WERI-Rb-1 (cell line): ENCODE data around the gene TENT4B.

Source experiments
- DNase-seq: peaks from one replicate; pipeline ENCODE4 v3.0.0-alpha.2; 2020
- H3K27ac ChIP-seq: fragments of 250-450 bp; sonication (Bioruptor Pico); 2 replicates; pipeline ENCODE4 v1.5.1; 2020; ENCODE audit warnings: mild to moderate bottlenecking, moderate library complexity
- H3K27me3 ChIP-seq: fragments of 250-450 bp; sonication (Bioruptor Pico); 2 replicates; pipeline ENCODE4 v1.5.1; 2021; ENCODE audit warnings: mild to moderate bottlenecking, low read depth, moderate library complexity; ENCODE audit not compliant: insufficient read depth, severe bottlenecking
- H3K36me3 ChIP-seq: fragments of 250-450 bp; sonication (Bioruptor Pico); 2 replicates; pipeline ENCODE4 v1.5.1; 2020; ENCODE audit warnings: mild to moderate bottlenecking, moderate library complexity
- H3K4me3 ChIP-seq: 2 replicates; pipeline ENCODE4 v1.5.1; 2011; ENCODE audit warnings: low read depth, mild to moderate bottlenecking, control low read depth, low read length
- H3K9me3 ChIP-seq: fragments of 250-450 bp; sonication (Bioruptor Pico); 2 replicates; pipeline ENCODE4 v1.5.1; 2021; ENCODE audit warnings: mild to moderate bottlenecking, moderate library complexity; ENCODE audit not compliant: severe bottlenecking
- TF ChIP-seq, protein P1 (sequence below): IDR thresholded peaks from 2 replicates; pipeline ENCODE4 v1.5.1; 2011; ENCODE audit warnings: low read depth, mild to moderate bottlenecking, control low read depth, inconsistent platforms, low read length

TENT4B gene

DNA sequence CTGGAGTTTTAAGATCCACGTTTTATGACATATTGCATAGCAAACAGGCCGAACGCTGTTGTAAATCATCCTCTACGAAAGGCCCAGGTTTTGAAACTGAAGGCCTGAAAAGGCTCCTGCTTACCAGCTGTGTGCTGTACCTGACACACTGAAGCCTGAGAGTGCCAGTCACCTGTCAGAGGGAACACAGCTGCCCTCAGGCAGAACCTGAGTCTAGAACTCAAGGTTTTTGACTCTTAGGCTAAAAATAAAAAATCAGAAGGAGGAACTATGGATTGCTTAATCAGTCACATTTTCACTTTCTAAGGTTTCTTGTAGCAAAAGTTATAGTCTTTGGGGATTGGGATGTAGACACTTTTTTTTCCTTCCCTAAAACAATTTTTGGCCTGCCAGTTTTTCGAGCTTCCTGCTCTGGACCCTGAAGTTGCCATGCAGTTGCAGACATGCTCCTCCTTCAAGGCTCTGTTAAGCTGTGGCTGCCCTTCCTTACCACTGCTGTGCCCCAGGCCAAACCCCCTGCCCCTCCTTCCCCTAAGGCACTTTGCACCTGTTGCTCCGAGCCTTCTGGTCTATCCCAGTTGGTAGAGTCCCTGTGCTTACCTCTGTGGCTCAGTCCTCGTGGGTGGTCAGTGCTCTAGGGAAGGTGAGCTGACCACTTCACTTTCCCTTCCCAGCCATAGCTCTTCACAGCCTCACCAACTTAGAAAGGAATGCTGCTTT lies 56.6 kb downstream of the TENT4B start:
- H3K27ac ChIP-seq: peak overlapping the region; percentile 31; the same call in 1 of the 2 replicates

DNA sequence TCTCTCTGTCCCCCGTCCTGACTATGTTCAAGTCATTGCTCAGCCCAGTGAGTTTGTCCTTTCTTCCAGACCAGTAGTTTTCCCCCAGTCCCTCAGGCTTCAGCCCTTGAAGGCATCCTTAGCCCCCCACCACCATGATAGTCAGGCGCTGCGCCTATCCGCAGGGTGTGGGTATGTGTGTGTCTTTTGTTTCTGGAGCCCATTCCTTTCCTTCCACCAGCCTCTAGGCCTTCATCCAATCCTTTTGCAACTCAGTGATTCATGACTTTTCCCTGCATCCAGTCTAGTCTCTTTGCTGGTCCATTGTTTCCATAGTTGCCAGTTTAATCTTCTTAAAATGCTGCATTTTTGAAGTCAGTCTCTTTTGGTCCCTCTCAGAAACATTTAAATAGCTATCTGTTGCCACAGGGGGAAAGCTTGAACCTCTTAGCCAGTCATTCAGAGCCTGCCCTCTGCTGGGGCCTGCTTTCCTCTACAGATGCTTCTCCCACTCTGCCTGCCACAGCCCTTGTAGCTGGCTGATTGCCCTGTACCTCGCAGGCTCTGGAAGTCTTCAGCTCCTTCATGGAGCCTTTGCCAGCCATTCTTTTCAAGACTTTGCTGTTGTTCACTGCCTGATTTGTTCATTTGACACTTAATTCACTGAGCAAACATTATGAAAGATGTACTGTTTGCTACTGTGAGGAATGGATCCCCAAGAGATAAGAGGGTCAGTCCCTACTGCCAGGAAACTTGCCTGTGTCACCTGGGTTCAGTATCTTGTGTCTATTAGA lies 57.3 kb downstream of the TENT4B start:
- Histone ChIP-seq H3K27ac (no peak overlapping the region), H3K36me3 (peaks cover 36% of the 10 kb centered on the region), H3K9me3 (no peaks in the 10 kb centered on the region), H3K4me3 (no peak overlapping the region), H3K27me3 (no peaks in the 10 kb centered on the region)
- peak; percentile 70 for DNase-seq
- TF ChIP-seq, protein P1, sequence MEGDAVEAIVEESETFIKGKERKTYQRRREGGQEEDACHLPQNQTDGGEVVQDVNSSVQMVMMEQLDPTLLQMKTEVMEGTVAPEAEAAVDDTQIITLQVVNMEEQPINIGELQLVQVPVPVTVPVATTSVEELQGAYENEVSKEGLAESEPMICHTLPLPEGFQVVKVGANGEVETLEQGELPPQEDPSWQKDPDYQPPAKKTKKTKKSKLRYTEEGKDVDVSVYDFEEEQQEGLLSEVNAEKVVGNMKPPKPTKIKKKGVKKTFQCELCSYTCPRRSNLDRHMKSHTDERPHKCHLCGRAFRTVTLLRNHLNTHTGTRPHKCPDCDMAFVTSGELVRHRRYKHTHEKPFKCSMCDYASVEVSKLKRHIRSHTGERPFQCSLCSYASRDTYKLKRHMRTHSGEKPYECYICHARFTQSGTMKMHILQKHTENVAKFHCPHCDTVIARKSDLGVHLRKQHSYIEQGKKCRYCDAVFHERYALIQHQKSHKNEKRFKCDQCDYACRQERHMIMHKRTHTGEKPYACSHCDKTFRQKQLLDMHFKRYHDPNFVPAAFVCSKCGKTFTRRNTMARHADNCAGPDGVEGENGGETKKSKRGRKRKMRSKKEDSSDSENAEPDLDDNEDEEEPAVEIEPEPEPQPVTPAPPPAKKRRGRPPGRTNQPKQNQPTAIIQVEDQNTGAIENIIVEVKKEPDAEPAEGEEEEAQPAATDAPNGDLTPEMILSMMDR: peak; percentile 84

More for the DNA sequence above, 56.6 kb downstream of the TENT4B start:
- peaks cover 31% of the 10 kb centered on the region for H3K36me3 ChIP-seq
- H3K4me3 ChIP-seq: no peak overlapping the region
- TF ChIP-seq, protein P1: no peak
- H3K27me3 ChIP-seq: no peaks in the 10 kb centered on the region
- DNase-seq: peak; percentile 41
- no peaks in the 10 kb centered on the region for H3K9me3 ChIP-seq

DNA sequence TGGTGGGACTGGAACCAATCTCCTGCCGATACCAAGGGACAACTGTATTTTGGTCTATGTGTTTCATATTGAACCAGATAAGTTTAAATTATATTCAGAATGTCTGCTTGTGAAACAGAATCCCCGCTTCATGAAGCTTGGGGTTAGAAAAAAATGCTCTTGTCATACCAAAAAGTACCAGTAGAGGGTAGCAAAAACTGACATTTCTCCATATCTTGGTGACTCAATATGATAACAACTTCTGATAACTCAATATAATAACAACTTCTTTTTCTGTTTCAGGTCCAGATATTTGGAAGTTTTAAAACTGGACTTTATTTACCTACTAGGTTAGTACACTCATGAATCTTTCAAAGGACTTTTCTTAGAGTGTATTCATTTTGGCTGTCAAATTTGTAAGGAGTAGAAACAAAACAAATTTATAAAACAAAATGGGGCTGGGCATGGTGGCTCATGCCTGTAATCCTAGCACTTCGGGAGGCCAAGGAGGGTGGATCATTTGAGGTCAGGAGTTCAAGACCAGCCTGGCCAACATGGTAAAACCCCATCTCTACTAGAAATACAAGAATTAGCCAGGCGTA lies 60.9 kb downstream of the TENT4B start:
- no peak for DNase-seq
- H3K9me3 ChIP-seq: no peaks in the 10 kb centered on the region
- TF ChIP-seq, protein P1: peak; percentile 39; the same call in 1 of the 2 replicates
- no peaks in the 10 kb centered on the region for H3K27me3 ChIP-seq
- no peak overlapping the region for H3K4me3 ChIP-seq
- no peak overlapping the region for H3K27ac ChIP-seq
- peaks cover 47% of the 10 kb centered on the region for H3K36me3 ChIP-seq

DNA sequence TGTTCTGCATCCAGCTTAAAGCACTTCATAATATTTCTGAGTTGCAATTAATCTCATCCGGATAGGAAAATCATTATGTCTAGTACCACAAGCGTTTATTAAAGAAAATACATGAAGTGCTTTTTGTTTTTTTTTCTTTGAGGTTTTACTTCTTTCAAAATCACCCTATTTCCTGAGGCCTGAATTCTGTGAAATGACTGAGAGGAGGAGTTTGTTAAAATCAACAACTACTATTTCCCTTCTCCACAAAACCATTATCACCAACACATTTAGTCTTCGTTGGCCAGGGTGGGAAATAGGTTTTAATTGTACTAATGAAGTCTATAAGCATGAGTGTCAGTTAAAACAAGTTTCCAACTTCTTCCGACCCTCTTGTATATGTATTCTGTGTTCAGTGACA lies 62.6 kb downstream of the TENT4B start:
- Histone ChIP-seq H3K9me3 (no peaks in the 10 kb centered on the region), H3K4me3 (no peak overlapping the region), H3K27ac (no peak overlapping the region), H3K27me3 (no peaks in the 10 kb centered on the region), H3K36me3 (peaks cover 47% of the 10 kb centered on the region)
- TF ChIP-seq, protein P1: no peak
- no peak for DNase-seq

DNA sequence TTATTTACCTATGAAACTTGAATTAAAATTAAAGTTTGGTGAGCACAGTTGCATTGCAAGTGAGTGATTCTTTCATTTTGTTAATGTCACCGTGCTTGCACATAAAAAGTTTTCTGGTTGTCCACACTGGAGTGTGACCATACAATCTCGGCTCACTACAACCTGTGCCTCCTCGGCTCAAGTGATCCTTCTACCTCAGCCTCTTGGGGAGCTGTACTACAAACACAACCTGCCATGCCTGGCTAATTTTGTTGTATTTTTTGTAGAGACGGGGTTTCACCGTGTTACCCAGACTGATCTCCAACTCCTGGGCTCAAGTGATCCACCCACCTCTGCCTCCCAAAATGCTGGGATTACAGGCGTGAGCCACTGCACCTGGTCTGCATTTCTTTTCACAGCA lies 63.1 kb downstream of the TENT4B start:
- H3K36me3 ChIP-seq: peaks cover 46% of the 10 kb centered on the region
- no peak for DNase-seq
- H3K4me3 ChIP-seq: no peak overlapping the region
- H3K27me3 ChIP-seq: no peaks in the 10 kb centered on the region
- TF ChIP-seq, protein P1: no peak
- no peaks in the 10 kb centered on the region for H3K9me3 ChIP-seq
- no peak overlapping the region for H3K27ac ChIP-seq
